ENCODE results near the gene ZNF711. TPM values are rescaled to one million over a fixed set of nuclear protein-coding genes. Genes with fewer than 3 reads are reported as not detected.

Gene ZNF711
- total RNA-seq = 2.5 and 4.3 TPM in 2 replicates

DNA sequence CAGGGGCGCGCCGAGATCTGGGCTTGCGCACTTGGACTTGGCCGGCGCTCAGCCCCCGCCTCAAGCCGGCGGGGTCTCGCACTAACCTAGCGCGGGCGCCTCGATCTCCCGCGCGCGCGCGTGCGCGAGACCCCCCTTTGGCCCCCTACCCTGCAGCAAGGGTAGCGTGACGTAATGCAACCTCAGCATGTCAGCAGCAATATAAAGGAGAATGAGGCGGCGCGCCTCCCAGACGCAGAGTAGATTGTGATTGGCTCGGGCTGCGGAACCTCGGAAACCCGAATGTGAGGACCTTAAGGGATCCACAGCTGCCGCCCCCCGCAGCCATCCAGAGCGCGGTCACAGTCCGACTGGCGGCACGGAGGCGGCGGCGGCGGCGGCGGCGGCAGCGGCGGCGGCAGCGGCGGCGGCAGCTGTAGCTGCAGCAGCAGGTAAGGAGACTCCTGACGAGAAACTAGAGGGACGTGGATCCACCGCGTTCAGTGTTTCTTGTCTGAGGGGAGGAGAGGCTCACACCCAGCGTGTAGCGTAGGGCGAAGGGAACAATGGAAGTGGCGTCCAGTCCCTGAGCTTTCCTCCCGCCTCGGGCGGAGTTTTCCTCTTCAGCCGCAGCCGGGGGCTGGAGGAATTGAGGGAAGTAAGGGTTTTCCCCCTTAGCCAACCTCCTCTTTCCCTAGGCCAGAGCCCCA, at the start of gene ZNF711, which contains the start of gene SATL1:
Gene ZNF711 (plus strand): TSS at position 231 of the 689 bp plus-strand sequence. CDS start 3,582 bp downstream, outside the sequence.
Gene SATL1 (minus strand): TSS at position 19 of the 689 bp plus-strand sequence. CDS start 134,811 bp downstream, outside the sequence.
- no peak for DNase-seq (ENCODE audit: low read depth)
- peak within 1 kb of the TSS; percentile 69 for H3K4me3 ChIP-seq (ENCODE audit: low read depth, low read length)
- TF ChIP-seq, protein P1, sequence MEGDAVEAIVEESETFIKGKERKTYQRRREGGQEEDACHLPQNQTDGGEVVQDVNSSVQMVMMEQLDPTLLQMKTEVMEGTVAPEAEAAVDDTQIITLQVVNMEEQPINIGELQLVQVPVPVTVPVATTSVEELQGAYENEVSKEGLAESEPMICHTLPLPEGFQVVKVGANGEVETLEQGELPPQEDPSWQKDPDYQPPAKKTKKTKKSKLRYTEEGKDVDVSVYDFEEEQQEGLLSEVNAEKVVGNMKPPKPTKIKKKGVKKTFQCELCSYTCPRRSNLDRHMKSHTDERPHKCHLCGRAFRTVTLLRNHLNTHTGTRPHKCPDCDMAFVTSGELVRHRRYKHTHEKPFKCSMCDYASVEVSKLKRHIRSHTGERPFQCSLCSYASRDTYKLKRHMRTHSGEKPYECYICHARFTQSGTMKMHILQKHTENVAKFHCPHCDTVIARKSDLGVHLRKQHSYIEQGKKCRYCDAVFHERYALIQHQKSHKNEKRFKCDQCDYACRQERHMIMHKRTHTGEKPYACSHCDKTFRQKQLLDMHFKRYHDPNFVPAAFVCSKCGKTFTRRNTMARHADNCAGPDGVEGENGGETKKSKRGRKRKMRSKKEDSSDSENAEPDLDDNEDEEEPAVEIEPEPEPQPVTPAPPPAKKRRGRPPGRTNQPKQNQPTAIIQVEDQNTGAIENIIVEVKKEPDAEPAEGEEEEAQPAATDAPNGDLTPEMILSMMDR (conservative IDR thresholded peaks at IDR 0.05; ENCODE audit: low read depth, low read length) = no peak

DNA sequence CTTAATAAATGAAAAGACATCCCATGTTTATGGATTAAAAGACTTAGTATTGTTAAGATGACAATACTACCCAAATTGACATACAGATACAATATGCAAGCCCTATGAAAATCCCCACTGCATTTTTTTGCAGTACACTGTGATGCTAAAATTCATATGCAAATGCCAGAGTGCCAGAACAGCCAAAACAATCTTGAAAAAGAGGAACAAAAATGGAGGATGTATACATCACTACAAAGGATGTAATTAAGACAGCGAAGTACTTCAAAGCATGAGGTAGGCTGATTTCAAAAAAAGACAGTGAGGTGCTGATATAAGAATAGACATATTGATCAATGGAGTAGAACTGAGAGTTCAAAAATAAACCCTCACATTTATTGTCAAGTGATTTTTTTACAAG, 47.5 kb upstream of the ZNF711 start:
- no peak overlapping the region for H3K4me3 ChIP-seq (ENCODE audit: low read depth, low read length)
- DNase-seq (ENCODE audit: low read depth) = no peak
- TF ChIP-seq, protein P1 (conservative IDR thresholded peaks at IDR 0.05; ENCODE audit: low read depth, low read length) = no peak

DNA sequence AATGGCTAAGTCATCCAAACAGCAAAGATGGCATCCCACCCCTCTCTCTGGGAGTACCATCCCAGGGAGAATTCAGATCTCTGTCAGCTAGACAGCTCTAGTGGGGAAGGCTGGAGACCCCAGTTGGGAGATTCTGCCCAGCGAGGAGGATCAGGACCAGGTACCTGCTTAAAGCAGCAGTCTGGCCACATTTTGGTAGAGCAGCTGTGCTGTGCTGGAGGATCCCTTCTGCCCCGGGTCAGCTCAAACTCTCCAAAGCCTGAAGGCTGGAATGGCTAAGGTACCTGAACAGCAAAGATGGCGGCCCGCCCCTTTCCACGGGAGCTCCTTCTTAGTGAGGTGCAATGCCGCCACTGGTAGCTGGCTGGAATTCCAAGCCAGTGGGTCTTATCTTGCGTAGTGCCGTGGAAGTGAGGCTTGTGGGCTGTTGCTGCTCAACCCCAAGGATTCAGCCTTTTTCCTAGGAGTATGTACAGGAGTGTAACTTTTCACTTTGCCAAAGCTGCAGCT, 40.3 kb upstream of the ZNF711 start:
- no peak for DNase-seq (ENCODE audit: low read depth)
- no peak overlapping the region for H3K4me3 ChIP-seq (ENCODE audit: low read depth, low read length)
- TF ChIP-seq, protein P1 (conservative IDR thresholded peaks at IDR 0.05; ENCODE audit: low read depth, low read length) = no peak

DNA sequence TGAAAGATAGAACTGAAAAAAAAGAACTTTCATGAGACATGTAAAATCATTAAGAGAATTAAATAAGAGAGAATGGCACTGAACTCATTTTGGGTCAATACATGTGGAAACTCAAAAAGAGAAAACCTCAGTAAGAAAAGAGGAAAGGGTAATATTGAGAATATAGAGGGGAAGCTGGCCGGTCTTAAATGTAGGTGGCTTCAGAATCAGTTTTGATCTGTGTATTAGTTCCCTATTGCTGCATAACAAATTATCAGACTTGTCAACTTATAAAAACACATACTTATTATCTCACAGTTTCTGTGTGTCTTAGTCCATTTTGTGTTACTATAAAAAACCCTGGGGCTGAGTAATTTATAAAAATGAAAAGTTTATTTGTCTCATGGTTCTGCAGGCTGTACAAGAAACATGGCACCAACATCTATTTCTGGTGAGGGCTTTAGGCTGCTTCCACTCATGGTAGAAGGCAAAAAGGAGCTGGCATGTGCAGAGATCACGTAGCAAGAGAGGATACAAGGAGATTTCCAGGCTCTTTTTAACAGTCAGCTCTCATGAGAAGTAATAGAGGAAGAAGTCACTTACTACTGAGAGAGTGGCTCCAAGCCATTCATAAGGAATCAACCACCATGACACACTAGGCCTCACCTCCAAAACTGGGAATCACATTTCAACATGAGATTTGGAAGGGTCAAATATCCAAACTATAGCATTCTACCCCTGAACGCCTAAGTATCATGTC, 29.8 kb upstream of the ZNF711 start:
- TF ChIP-seq, protein P1 (conservative IDR thresholded peaks at IDR 0.05; ENCODE audit: low read depth, low read length) = no peak

DNA sequence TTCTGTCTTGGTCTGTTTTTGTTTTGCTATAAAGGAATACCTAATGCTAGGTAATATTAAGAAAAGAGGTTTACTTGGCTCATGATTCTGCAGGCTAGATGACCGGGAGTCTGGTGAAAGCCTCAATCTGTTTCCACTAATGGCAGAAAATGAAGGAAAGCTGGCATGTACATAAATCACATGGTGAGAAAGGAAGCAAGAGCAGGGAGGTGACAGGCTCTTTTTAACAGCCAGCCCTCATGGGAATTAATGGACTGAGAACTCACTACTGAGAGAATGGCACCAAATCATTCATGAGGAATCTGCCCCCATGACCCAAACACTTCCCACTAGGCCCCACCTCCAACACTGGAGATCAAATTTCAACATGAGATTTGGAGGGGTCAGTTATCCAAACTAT, 27.8 kb upstream of the ZNF711 start:
- no peak for DNase-seq (ENCODE audit: low read depth)
- no peak overlapping the region for H3K4me3 ChIP-seq (ENCODE audit: low read depth, low read length)
- TF ChIP-seq, protein P1 (conservative IDR thresholded peaks at IDR 0.05; ENCODE audit: low read depth, low read length) = no peak

More for the DNA sequence above, 29.8 kb upstream of the ZNF711 start:
- no peak overlapping the region for H3K4me3 ChIP-seq (ENCODE audit: low read depth, low read length)
- DNase-seq (ENCODE audit: low read depth) = no peak

DNA sequence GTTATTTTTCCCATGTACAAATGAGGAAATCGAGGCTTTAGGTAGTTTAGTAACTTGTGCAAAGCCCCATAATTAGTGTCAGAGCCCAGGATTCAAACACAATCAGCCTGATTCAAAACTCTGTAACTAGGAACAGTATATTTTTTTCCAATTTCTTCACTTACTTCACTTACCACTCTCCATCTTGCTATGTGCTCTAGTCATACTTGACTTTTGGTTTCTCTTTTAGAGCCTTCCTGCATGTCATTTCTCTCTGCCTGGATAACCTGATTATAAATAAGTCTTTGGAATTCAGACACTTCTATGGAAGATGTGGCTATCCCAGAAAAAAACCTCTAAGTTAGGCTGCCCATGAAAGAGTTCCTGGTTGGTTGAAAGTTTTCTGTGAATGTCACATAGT, 22.4 kb upstream of the ZNF711 start:
- TF ChIP-seq, protein P1 (conservative IDR thresholded peaks at IDR 0.05; ENCODE audit: low read depth, low read length) = no peak
- no peak overlapping the region for H3K4me3 ChIP-seq (ENCODE audit: low read depth, low read length)
- DNase-seq (ENCODE audit: low read depth) = no peak

Measured in epithelial cell of proximal tubule (primary cell).